Erythroblast (primary cell): ENCODE results near the gene LSAMP.

Experiments used
- GATA1 ChIP-seq: IDR thresholded peaks from 2 replicates; pipeline ENCODE4 v1.6.1; 2011; ENCODE audit warnings: low read depth, mild to moderate bottlenecking, control low read depth, low read length, moderate library complexity
- POLR2A ChIP-seq: IDR thresholded peaks from 2 replicates; pipeline ENCODE4 v1.6.1; 2011; ENCODE audit warnings: mild to moderate bottlenecking, low read length

- TF ChIP-seq POLR2A (no peak), GATA1 (no peak)
These were observed 486.8 kb downstream of the LSAMP start for GRCh38 chr3:115958526-115958925.
